GM21423 (cell line): ENCODE results near the gene NOS3.

Source experiments
- ATAC-seq: cut with Tn5 transposase; IDR thresholded peaks from one replicate; pipeline ENCODE4 v1.9.1; 2021; ENCODE audit warnings: mild to moderate bottlenecking, moderate library complexity; ENCODE audit not compliant: unreplicated experiment

NOS3 gene

GRCh38 chr7:150977382-150978125 is 13.3 kb upstream of the NOS3 start:
- ATAC-seq, result no peak

GRCh38 chr7:150978126-150978789 is 12.6 kb upstream of the NOS3 start, which contains the start of gene KCNH2:
TSS of gene KCNH2 (minus strand) at chr7:150978321. CDS start at chr7:150977913, 408 bp downstream.
- ATAC-seq, result no peak

- ATAC-seq, result no peak
Observed at GRCh38 chr7:150979713-150980390, 11.0 kb upstream of the NOS3 start.

- no peak for ATAC-seq
Observed at GRCh38 chr7:150980663-150981062, 10.2 kb upstream of the NOS3 start.

GRCh38 chr7:150981644-150982043 is 9.2 kb upstream of the NOS3 start:
- no peak for ATAC-seq

GRCh38 chr7:150982351-150982750 is 8.5 kb upstream of the NOS3 start:
- ATAC-seq, result no peak

GRCh38 chr7:150983893-150984368 is 6.9 kb upstream of the NOS3 start:
- ATAC-seq, result no peak

DNA sequence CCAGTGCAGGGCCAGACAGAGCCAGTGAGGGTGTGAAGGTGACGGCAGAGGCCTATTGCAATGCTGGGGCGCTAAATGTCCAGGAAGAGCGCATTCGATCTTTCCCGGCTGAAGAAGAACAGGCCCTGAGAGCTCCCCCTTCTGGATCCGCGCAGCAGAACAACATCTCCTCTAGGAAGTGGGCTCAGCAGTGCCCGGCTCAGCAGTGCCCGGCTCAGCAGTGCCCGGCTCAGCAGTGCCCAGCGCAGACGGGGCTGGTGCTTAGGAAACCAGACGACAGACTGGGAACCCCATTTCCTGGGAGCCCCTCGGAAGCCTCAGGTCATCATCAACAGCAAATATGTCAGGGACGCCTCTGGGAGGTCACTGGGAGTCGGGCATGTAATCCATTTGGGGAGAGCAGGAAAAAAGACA is 4.7 kb upstream of the NOS3 start:
- ATAC-seq, result no peak

- ATAC-seq, result no peak
Observed at GRCh38 chr7:150986556-150986955, 4.3 kb upstream of the NOS3 start.

GRCh38 chr7:150988230-150989226 is 2.3 kb upstream of the NOS3 start:
- no peak for ATAC-seq

- no peak for ATAC-seq
Observed at GRCh38 chr7:150989456-150989855, 1.4 kb upstream of the NOS3 start.

DNA sequence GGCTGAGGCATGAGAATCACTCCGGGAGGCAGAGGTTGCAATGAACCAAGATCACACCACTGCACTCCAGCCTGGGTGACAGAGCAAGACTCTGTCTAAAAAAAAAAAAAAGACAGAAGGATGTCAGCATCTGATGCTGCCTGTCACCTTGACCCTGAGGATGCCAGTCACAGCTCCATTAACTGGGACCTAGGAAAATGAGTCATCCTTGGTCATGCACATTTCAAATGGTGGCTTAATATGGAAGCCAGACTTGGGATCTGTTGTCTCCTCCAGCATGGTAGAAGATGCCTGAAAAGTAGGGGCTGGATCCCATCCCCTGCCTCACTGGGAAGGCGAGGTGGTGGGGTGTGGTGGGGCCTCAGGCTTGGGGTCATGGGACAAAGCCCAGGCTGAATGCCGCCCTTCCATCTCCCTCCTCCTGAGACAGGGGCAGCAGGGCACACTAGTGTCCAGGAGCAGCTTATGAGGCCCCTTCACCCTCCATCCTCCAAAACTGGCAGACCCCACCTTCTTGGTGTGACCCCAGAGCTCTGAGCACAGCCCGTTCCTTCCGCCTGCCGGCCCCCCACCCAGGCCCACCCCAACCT is 1.3 kb downstream of the NOS3 start:
- ATAC-seq, result no peak

DNA sequence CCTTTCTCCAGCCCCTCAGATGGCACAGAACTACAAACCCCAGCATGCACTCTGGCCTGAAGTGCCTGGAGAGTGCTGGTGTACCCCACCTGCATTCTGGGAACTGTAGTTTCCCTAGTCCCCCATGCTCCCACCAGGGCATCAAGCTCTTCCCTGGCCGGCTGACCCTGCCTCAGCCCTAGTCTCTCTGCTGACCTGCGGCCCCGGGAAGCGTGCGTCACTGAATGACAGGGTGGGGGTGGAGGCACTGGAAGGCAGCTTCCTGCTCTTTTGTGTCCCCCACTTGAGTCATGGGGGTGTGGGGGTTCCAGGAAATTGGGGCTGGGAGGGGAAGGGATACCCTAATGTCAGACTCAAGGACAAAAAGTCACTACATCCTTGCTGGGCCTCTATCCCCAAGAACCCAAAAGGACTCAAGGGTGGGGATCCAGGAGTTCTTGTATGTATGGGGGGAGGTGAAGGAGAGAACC is 2.1 kb downstream of the NOS3 start:
- no peak for ATAC-seq

- no peak for ATAC-seq
Observed at GRCh38 chr7:150993511-150993910, 2.7 kb downstream of the NOS3 start.

DNA sequence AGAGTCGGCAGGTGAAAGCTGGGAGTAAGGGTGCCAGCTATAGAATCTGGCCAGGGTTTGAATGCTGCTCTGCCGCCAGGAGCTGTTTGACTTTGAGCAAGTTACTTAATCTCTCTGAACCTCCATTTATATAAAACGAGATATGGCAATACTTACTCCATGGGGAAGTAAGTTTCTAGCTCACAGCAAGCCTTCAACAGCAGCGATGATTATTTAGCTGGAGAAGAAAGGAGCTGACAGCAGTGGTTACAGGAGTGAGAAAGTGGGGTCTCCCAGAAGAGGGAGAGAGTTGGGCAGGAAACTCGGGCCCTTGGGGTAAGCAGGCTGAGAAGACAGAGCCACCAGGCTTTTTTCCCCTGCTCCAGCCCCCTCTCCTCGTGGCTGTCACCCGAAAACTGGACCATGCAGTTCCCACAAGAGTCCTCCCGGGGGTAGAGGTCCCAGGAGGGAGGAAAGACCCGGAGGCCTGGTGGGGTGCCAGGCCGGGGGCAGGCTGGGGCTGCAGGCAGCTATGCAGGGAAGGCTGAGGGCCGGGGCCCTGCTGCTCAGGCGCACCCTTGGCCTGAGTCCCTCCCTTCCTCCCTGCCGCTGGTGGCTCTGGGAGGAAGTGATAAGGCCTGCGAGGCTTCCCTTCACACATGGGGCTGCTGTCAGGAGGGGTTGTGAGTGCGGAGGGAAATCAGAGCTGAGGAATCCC is 3.5 kb downstream of the NOS3 start:
- ATAC-seq, result no peak

- ATAC-seq, result no peak
Observed at GRCh38 chr7:150994838-150995510, 4.2 kb downstream of the NOS3 start.

DNA sequence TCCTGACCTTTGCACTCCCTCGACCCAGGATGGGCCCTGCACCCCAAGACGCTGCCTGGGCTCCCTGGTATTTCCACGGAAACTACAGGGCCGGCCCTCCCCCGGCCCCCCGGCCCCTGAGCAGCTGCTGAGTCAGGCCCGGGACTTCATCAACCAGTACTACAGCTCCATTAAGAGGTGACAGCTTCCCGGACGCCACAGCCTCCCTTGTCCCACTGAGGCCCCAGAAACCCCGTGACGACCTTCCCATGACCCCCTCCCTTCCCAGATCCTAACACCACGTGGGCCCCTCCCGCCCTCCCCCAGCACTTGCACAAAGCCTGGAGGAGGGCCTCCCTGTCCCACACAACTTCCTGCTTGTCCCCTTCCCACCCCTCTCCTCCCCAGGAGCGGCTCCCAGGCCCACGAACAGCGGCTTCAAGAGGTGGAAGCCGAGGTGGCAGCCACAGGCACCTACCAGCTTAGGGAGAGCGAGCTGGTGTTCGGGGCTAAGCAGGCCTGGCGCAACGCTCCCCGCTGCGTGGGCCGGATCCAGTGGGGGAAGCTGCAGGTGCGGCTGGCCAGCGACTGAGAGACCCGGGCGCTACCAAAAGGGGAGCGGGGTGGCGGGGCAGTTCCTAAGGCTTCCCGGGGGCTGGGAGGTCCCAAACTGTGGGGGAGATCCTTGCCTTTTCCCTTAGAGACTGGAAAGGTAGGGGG is 5.7 kb downstream of the NOS3 start:
- no peak for ATAC-seq

DNA sequence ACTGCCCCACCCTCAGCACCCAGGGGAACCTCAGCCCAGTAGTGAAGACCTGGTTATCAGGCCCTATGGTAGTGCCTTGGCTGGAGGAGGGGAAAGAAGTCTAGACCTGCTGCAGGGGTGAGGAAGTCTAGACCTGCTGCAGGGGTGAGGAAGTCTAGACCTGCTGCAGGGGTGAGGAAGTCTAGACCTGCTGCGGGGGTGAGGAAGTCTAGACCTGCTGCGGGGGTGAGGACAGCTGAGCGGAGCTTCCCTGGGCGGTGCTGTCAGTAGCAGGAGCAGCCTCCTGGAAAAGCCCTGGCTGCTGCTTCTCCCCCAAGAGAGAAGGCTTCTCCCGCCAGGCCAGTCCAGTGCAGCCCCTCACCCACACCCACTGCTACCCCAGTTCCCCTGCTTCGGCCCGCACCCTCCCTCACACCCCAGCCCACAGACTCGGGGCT is 6.3 kb downstream of the NOS3 start:
- ATAC-seq, result no peak
